SK-N-SH treated with all-trans-retinoic acid at 6 μM for 48 hours (cell line): ENCODE measurements around the gene ACP1.

Source experiments
- ESRRG ChIP-seq: fragments of 250-450 bp; sonication (Bioruptor Pico); IDR thresholded peaks from 2 replicates; pipeline ENCODE4 v1.6.1; 2021; ENCODE audit warnings: mild to moderate bottlenecking
- GLIS3 ChIP-seq: fragments of 250-450 bp; sonication (Bioruptor Pico); IDR thresholded peaks from 2 replicates; pipeline ENCODE4 v1.5.0; 2020; ENCODE audit warnings: mild to moderate bottlenecking, moderate library complexity
- PPARA ChIP-seq: fragments of 250-450 bp; sonication (Bioruptor Pico); IDR thresholded peaks from 2 replicates; pipeline ENCODE4 v1.5.0; 2020; ENCODE audit warnings: mild to moderate bottlenecking, borderline replicate concordance
- RARB ChIP-seq: fragments of 250-450 bp; sonication (Bioruptor Pico); IDR thresholded peaks from 2 replicates; pipeline ENCODE4 v1.8.0; 2021; ENCODE audit warnings: mild to moderate bottlenecking, moderate library complexity
- TOX ChIP-seq: fragments of 250-450 bp; sonication (Bioruptor Pico); IDR thresholded peaks from 2 replicates; pipeline ENCODE4 v1.8.0; 2021; ENCODE audit warnings: mild to moderate bottlenecking, moderate library complexity, borderline replicate concordance
- ZFP3 ChIP-seq: fragments of 250-450 bp; sonication (Bioruptor Pico); IDR thresholded peaks from 2 replicates; pipeline ENCODE4 v1.5.0; 2020; ENCODE audit warnings: mild to moderate bottlenecking, moderate library complexity
- ZFP30 ChIP-seq: fragments of 450-650 bp; formaldehyde crosslinking; IDR thresholded peaks from 2 replicates; pipeline ENCODE4 v1.5.0; 2022; ENCODE audit warnings: mild to moderate bottlenecking, moderate library complexity
- ZNF70 ChIP-seq: fragments of 450-650 bp; formaldehyde crosslinking; IDR thresholded peaks from 2 replicates; pipeline ENCODE4 v1.5.0; 2020; ENCODE audit warnings: mild to moderate bottlenecking, moderate library complexity
- TF ChIP-seq, protein P1 (sequence below): fragments of 250-450 bp; sonication (Bioruptor Pico); IDR thresholded peaks from 2 replicates; pipeline ENCODE4 v1.8.0; 2021; ENCODE audit warnings: low read depth, mild to moderate bottlenecking, moderate library complexity, borderline replicate concordance

DNA sequence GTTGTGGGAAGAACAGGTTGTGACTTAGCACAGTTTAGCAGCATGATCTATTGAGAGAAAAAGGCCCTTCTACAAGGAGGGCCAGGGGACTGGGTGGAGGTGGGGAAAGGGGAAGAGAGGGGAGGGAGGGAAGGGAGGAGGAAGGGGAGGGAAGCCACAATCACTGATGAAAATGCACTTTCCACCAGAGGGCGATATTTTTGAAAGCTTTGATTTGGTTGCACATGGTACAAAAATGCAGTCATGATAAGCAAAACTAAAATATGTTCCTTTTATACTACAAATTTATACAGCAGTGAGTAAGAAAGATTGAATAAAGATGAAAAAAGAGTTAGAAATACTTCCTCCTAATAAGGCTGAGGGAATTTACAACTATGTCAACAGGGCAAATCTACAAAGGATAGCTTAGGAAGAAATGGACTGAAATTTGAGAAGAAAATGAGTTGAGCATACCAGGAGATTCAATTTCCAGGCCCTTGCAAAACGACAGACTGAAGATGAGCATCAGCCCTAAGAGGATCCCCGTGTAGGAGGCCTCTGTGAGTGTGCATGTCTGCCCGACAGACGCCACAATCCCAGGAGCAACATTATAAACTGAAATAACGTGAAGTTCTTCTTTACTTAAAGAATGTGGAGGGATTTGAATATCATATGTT, 18.1 kb upstream of the ACP1 start:
- no peak for TF ChIP-seq PPARA (CRISPR knock-in tag)
- no peak for TF ChIP-seq ZFP3 (CRISPR knock-in tag)
- no peak for TF ChIP-seq ESRRG (CRISPR knock-in tag)
- no peak for TF ChIP-seq RARB (CRISPR knock-in tag)
- TF ChIP-seq ZNF70 (CRISPR knock-in tag): no peak
- TF ChIP-seq, protein P1, sequence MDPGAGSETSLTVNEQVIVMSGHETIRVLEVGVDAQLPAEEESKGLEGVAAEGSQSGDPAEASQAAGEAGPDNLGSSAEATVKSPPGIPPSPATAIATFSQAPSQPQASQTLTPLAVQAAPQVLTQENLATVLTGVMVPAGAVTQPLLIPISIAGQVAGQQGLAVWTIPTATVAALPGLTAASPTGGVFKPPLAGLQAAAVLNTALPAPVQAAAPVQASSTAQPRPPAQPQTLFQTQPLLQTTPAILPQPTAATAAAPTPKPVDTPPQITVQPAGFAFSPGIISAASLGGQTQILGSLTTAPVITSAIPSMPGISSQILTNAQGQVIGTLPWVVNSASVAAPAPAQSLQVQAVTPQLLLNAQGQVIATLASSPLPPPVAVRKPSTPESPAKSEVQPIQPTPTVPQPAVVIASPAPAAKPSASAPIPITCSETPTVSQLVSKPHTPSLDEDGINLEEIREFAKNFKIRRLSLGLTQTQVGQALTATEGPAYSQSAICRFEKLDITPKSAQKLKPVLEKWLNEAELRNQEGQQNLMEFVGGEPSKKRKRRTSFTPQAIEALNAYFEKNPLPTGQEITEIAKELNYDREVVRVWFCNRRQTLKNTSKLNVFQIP (CRISPR knock-in tag): no peak
- TF ChIP-seq ZFP30: no peak
- no peak for TF ChIP-seq TOX (CRISPR knock-in tag)
- no peak for TF ChIP-seq GLIS3
